ENCODE data around the gene ANXA3. TPM values are rescaled to one million over a fixed set of nuclear protein-coding genes. Genes with fewer than 3 reads are reported as not detected.
"Not testable (repeated sequence)": the region's sequence is repeated elsewhere in the genome, so short reads cannot be mapped to it uniquely, and the experiment has no call there.

Gene ANXA3
- polyA plus RNA-seq, 4 donors, result 26.5 to 54.3 (median 45.1) TPM

GRCh38 chr4:78542373-78542772 is 9.2 kb upstream of the ANXA3 start:
- DNase-seq (ENCODE audit: low read depth in 4 of 4, low spot score in 3 of 4), result no peak

- no peak for DNase-seq (ENCODE audit: low read depth in 4 of 4, low spot score in 3 of 4)
Observed at GRCh38 chr4:78543424-78544125, 8.0 kb upstream of the ANXA3 start.

GRCh38 chr4:78544678-78545077 is 6.9 kb upstream of the ANXA3 start:
- no peak for DNase-seq (ENCODE audit: low read depth in 4 of 4, low spot score in 3 of 4)

GRCh38 chr4:78545275-78546246 is 6.0 kb upstream of the ANXA3 start:
- no peak for DNase-seq (ENCODE audit: low read depth in 4 of 4, low spot score in 3 of 4)

- not testable (repeated sequence) for DNase-seq (ENCODE audit: low read depth in 4 of 4, low spot score in 3 of 4)
Observed at GRCh38 chr4:78547899-78548298, 3.7 kb upstream of the ANXA3 start.

- DNase-seq (ENCODE audit: low read depth in 4 of 4, low spot score in 3 of 4), result not testable (repeated sequence)
Observed at GRCh38 chr4:78548889-78549288, 2.7 kb upstream of the ANXA3 start.

- DNase-seq (ENCODE audit: low read depth in 4 of 4, low spot score in 3 of 4), result no peak
Observed at GRCh38 chr4:78552389-78553042, 946 bp downstream of the ANXA3 start.

- DNase-seq (ENCODE audit: low read depth in 4 of 4, low spot score in 3 of 4), result no peak
Observed at GRCh38 chr4:78553043-78553396, 1.4 kb downstream of the ANXA3 start.

GRCh38 chr4:78553529-78554060 is 2.0 kb downstream of the ANXA3 start:
- no peak for DNase-seq (ENCODE audit: low read depth in 4 of 4, low spot score in 3 of 4)

- DNase-seq (ENCODE audit: low read depth in 4 of 4, low spot score in 3 of 4), result no peak
Observed at GRCh38 chr4:78556665-78557064, 5.1 kb downstream of the ANXA3 start.

- DNase-seq (ENCODE audit: low read depth in 4 of 4, low spot score in 3 of 4), result no peak
Observed at GRCh38 chr4:78557841-78558240, 6.3 kb downstream of the ANXA3 start.

GRCh38 chr4:78558410-78558809 is 6.8 kb downstream of the ANXA3 start:
- DNase-seq (ENCODE audit: low read depth in 4 of 4, low spot score in 3 of 4), result no peak

- no peak for DNase-seq (ENCODE audit: low read depth in 4 of 4, low spot score in 3 of 4)
Observed at GRCh38 chr4:78560296-78560963, 8.9 kb downstream of the ANXA3 start.

- DNase-seq (ENCODE audit: low read depth in 4 of 4, low spot score in 3 of 4), result no peak
Observed at GRCh38 chr4:78561677-78562076, 10.1 kb downstream of the ANXA3 start.

GRCh38 chr4:78562687-78563086 is 11.1 kb downstream of the ANXA3 start:
- no peak for DNase-seq (ENCODE audit: low read depth in 4 of 4, low spot score in 3 of 4)

- no peak for DNase-seq (ENCODE audit: low read depth in 4 of 4, low spot score in 3 of 4)
Observed at GRCh38 chr4:78565971-78566372, 14.4 kb downstream of the ANXA3 start.

- no peak for DNase-seq (ENCODE audit: low read depth in 4 of 4, low spot score in 3 of 4)
Observed at GRCh38 chr4:78566834-78567499, 15.4 kb downstream of the ANXA3 start.

GRCh38 chr4:78567500-78568060 is 16.0 kb downstream of the ANXA3 start:
- no peak for DNase-seq (ENCODE audit: low read depth in 4 of 4, low spot score in 3 of 4)

- DNase-seq (ENCODE audit: low read depth in 4 of 4, low spot score in 3 of 4), result no peak
Observed at GRCh38 chr4:78568640-78569305, 17.2 kb downstream of the ANXA3 start.

Data from right renal pelvis (tissue), 4 donors.